Measurements from ENCODE around the gene BOLA3. TPM values are rescaled to one million over a fixed set of nuclear protein-coding genes. Genes with fewer than 3 reads are reported as not detected.
A peak's percentile ranks its signal among the peaks of the same experiment; 100 is the strongest.

BOLA3 gene
- total RNA-seq, 1 donor from 2014 or later: 59.7 TPM

- H3K9me3 ChIP-seq: no peaks in the 10 kb centered on the region
- TF ChIP-seq POLR2A (IDR thresholded peaks at IDR 0.05): no peak
- no peak for TF ChIP-seq CTCF (IDR thresholded peaks at IDR 0.05)
- no peak for TF ChIP-seq POLR2AphosphoS5 (IDR thresholded peaks at IDR 0.05; ENCODE audit: insufficient read depth in 1 of 2, low read depth in 1 of 2)
- no peaks in the 10 kb centered on the region for H3K36me3 ChIP-seq
- no peaks in the 10 kb centered on the region for H3K27me3 ChIP-seq
- intact Hi-C loops (cut with DNase I): loop anchor here (10.0 kb wide), 1 partner anchor 322 kb away; the partner anchor contains the start of gene STAMBP
- peak overlapping the region; percentile 69 for H3K4me3 ChIP-seq
- H3K4me1 ChIP-seq: peaks cover 28% of the 10 kb centered on the region
- H3K27ac ChIP-seq: peak overlapping the region; percentile 72
- DNase-seq (ENCODE audit: extremely low spot score in 2 of 2): no peak
These were observed 584 bp downstream of the BOLA3 start for GRCh38 chr2:74146929-74147726.

- DNase-seq (ENCODE audit: extremely low spot score in 2 of 2): no peak
- no peak overlapping the region for H3K27ac ChIP-seq
- H3K9me3 ChIP-seq: no peaks in the 10 kb centered on the region
- H3K36me3 ChIP-seq: no peaks in the 10 kb centered on the region
- intact Hi-C loops (cut with DNase I): loop anchor here (10.0 kb wide), 1 partner anchor 318 kb away; the partner anchor contains the start of gene STAMBP
- TF ChIP-seq POLR2AphosphoS5 (IDR thresholded peaks at IDR 0.05; ENCODE audit: insufficient read depth in 1 of 2, low read depth in 1 of 2) (no peak), POLR2A (IDR thresholded peaks at IDR 0.05) (no peak), CTCF (IDR thresholded peaks at IDR 0.05) (no peak)
- no peaks in the 10 kb centered on the region for H3K27me3 ChIP-seq
- no peak overlapping the region for H3K4me3 ChIP-seq
- H3K4me1 ChIP-seq: peaks cover 15% of the 10 kb centered on the region
These were observed 5.4 kb downstream of the BOLA3 start for GRCh38 chr2:74142340-74142739.

- H3K27ac ChIP-seq: no peak overlapping the region
- intact Hi-C loops (cut with DNase I): no loop called here
- no peaks in the 10 kb centered on the region for H3K27me3 ChIP-seq
- TF ChIP-seq CTCF (IDR thresholded peaks at IDR 0.05) (no peak), POLR2AphosphoS5 (IDR thresholded peaks at IDR 0.05; ENCODE audit: insufficient read depth in 1 of 2, low read depth in 1 of 2) (no peak), POLR2A (IDR thresholded peaks at IDR 0.05) (no peak)
- no peaks in the 10 kb centered on the region for H3K4me1 ChIP-seq
- H3K4me3 ChIP-seq: no peak overlapping the region
- DNase-seq (ENCODE audit: extremely low spot score in 2 of 2): no peak
- no peaks in the 10 kb centered on the region for H3K9me3 ChIP-seq
- peaks cover 0 to 10% of the 10 kb centered on the region in 2 donors for H3K36me3 ChIP-seq
These were observed 8.9 kb downstream of the BOLA3 start for GRCh38 chr2:74138600-74139323.

GRCh38 chr2:74137651-74138599, 9.8 kb downstream of the BOLA3 start:
- no peak for DNase-seq (ENCODE audit: extremely low spot score in 2 of 2)
- H3K4me1 ChIP-seq: no peaks in the 10 kb centered on the region
- no peak for TF ChIP-seq POLR2AphosphoS5 (IDR thresholded peaks at IDR 0.05; ENCODE audit: insufficient read depth in 1 of 2, low read depth in 1 of 2)
- no peak for TF ChIP-seq POLR2A (IDR thresholded peaks at IDR 0.05)
- no peak for TF ChIP-seq CTCF (IDR thresholded peaks at IDR 0.05)
- H3K4me3 ChIP-seq: no peak overlapping the region
- peaks cover 0 to 10% of the 10 kb centered on the region in 2 donors for H3K36me3 ChIP-seq
- intact Hi-C loops (cut with DNase I): no loop called here
- H3K9me3 ChIP-seq: no peaks in the 10 kb centered on the region
- no peak overlapping the region for H3K27ac ChIP-seq
- H3K27me3 ChIP-seq: no peaks in the 10 kb centered on the region
